OCI-LY1 (cell line): ENCODE measurements around the gene LDAF1.

ENCODE experiments used
- H2AFZ ChIP-seq: fragments of 200-600 bp; sonication (generic), shearing (Covaris generic); 2 replicates; pipeline ENCODE4 v1.6.0; 2014; ENCODE audit warnings: antibody characterized with exemption, mild to moderate bottlenecking, low read length
- H3F3A ChIP-seq: fragments of 200-600 bp; sonication (generic), shearing (Covaris generic); 2 replicates; pipeline ENCODE4 v1.6.0; 2014; ENCODE audit warnings: mild to moderate bottlenecking, antibody characterized with exemption, low read length, moderate library complexity; ENCODE audit not compliant: insufficient read depth
- H3K27ac ChIP-seq: fragments of 200-600 bp; sonication (generic); 2 replicates; pipeline ENCODE4 v1.5.1; 2014; ENCODE audit warnings: low read length, mixed run types, mild to moderate bottlenecking, low read depth; ENCODE audit not compliant: poor library complexity, severe bottlenecking
- H3K27me3 ChIP-seq: fragments of 200-600 bp; sonication (generic); 2 replicates; pipeline ENCODE4 v1.6.0; 2014; ENCODE audit warnings: antibody characterized with exemption, mild to moderate bottlenecking, low read length, moderate library complexity; ENCODE audit not compliant: insufficient read depth
- H3K36me3 ChIP-seq: fragments of 200-600 bp; sonication (generic); 2 replicates; pipeline ENCODE4 v1.6.1; 2014; ENCODE audit warnings: mild to moderate bottlenecking, antibody characterized with exemption, low read length, moderate library complexity, mixed read lengths; ENCODE audit not compliant: insufficient read depth
- H3K4me1 ChIP-seq: fragments of 200-600 bp; sonication (generic); 2 replicates; pipeline ENCODE4 v1.5.1; 2014; ENCODE audit warnings: mild to moderate bottlenecking, low read length, moderate library complexity; ENCODE audit not compliant: insufficient read depth, severe bottlenecking
- H3K4me2 ChIP-seq: fragments of 200-600 bp; sonication (generic), shearing (Covaris generic); 2 replicates; pipeline ENCODE4 v1.6.1; 2014; ENCODE audit warnings: low read length
- H3K4me3 ChIP-seq: fragments of 200-600 bp; sonication (generic); 2 replicates; pipeline ENCODE4 v1.5.1; 2014; ENCODE audit warnings: low read length, low read depth, mild to moderate bottlenecking, mixed read lengths; ENCODE audit not compliant: poor library complexity, severe bottlenecking
- H3K79me2 ChIP-seq: fragments of 200-600 bp; shearing (Covaris generic); 2 replicates; pipeline ENCODE4 v1.6.1; 2016; ENCODE audit warnings: mixed run types, low read length, mixed read lengths; ENCODE audit not compliant: insufficient read depth
- H3K9ac ChIP-seq: fragments of 200-600 bp; sonication (generic), shearing (Covaris generic); 2 replicates; pipeline ENCODE4 v1.6.1; 2014; ENCODE audit warnings: mild to moderate bottlenecking, low read length, mixed read lengths
- H3K9me2 ChIP-seq: fragments of 200-600 bp; sonication (generic), shearing (Covaris generic); 2 replicates; pipeline ENCODE4 v1.6.1; 2014; ENCODE audit warnings: low read depth, mild to moderate bottlenecking, low read length, mixed read lengths
- H3K9me3 ChIP-seq: fragments of 200-600 bp; shearing (Covaris generic); 2 replicates; pipeline ENCODE4 v1.6.1; 2014; ENCODE audit warnings: low read length, mixed read lengths
- H4K20me1 ChIP-seq: fragments of 200-600 bp; sonication (generic), shearing (Covaris generic); 2 replicates; pipeline ENCODE4 v1.6.0; 2016; ENCODE audit warnings: mild to moderate bottlenecking, low read length; ENCODE audit not compliant: insufficient read depth
- EZH2 ChIP-seq: fragments of 200-600 bp; sonication (generic), shearing (Covaris generic); IDR thresholded peaks from 2 replicates; pipeline ENCODE4 v1.8.0; 2017; ENCODE audit warnings: borderline replicate concordance, mixed run types, mild to moderate bottlenecking, antibody characterized with exemption, low read length, moderate library complexity, mixed read lengths
- TF ChIP-seq, protein P1 (sequence below): fragments of 200-600 bp; sonication (generic), shearing (Covaris generic); IDR thresholded peaks from 2 replicates; pipeline ENCODE4 v1.5.1; 2017; ENCODE audit warnings: mild to moderate bottlenecking, antibody characterized with exemption, low read length, moderate library complexity, mixed read lengths

LDAF1 gene

GRCh38 chr16:21183995-21184394, 25.5 kb downstream of the LDAF1 start:
- Histone ChIP-seq H3F3A (no peaks in the 10 kb centered on the region), H2AFZ (no peak overlapping the region), H3K27me3 (no peaks in the 10 kb centered on the region), H3K9ac (no peak overlapping the region), H3K4me1 (no peaks in the 10 kb centered on the region), H3K27ac (no peak overlapping the region), H3K9me3 (peaks cover 8% of the 10 kb centered on the region; the same call in 1 of the 2 replicates), H3K9me2 (no peaks in the 10 kb centered on the region), H3K4me3 (no peak overlapping the region), H3K4me2 (no peak overlapping the region), H3K79me2 (no peaks in the 10 kb centered on the region), H4K20me1 (no peaks in the 10 kb centered on the region), H3K36me3 (peaks cover 34% of the 10 kb centered on the region)
- TF ChIP-seq EZH2, result no peak
- TF ChIP-seq, protein P1, sequence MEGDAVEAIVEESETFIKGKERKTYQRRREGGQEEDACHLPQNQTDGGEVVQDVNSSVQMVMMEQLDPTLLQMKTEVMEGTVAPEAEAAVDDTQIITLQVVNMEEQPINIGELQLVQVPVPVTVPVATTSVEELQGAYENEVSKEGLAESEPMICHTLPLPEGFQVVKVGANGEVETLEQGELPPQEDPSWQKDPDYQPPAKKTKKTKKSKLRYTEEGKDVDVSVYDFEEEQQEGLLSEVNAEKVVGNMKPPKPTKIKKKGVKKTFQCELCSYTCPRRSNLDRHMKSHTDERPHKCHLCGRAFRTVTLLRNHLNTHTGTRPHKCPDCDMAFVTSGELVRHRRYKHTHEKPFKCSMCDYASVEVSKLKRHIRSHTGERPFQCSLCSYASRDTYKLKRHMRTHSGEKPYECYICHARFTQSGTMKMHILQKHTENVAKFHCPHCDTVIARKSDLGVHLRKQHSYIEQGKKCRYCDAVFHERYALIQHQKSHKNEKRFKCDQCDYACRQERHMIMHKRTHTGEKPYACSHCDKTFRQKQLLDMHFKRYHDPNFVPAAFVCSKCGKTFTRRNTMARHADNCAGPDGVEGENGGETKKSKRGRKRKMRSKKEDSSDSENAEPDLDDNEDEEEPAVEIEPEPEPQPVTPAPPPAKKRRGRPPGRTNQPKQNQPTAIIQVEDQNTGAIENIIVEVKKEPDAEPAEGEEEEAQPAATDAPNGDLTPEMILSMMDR, result no peak

- no peak for TF ChIP-seq EZH2
- no peak overlapping the region for H3K27ac ChIP-seq
- no peak overlapping the region for H3K9ac ChIP-seq
- no peaks in the 10 kb centered on the region for H3K9me2 ChIP-seq
- no peaks in the 10 kb centered on the region for H3K79me2 ChIP-seq
- H3K4me2 ChIP-seq, result no peak overlapping the region
- no peak overlapping the region for H3K4me3 ChIP-seq
- H2AFZ ChIP-seq, result no peak overlapping the region
- no peaks in the 10 kb centered on the region for H3K4me1 ChIP-seq
- H3K36me3 ChIP-seq, result peaks cover 26% of the 10 kb centered on the region
- H4K20me1 ChIP-seq, result no peaks in the 10 kb centered on the region
- H3K9me3 ChIP-seq, result peaks cover 6% of the 10 kb centered on the region; the same call in 1 of the 2 replicates
- no peaks in the 10 kb centered on the region for H3K27me3 ChIP-seq
- H3F3A ChIP-seq, result no peaks in the 10 kb centered on the region
Observed at GRCh38 chr16:21184834-21185233, 26.4 kb downstream of the LDAF1 start.

GRCh38 chr16:21185659-21186325, 27.3 kb downstream of the LDAF1 start:
- Histone ChIP-seq H3K9me2 (no peaks in the 10 kb centered on the region), H3K4me2 (no peak overlapping the region), H3K79me2 (no peaks in the 10 kb centered on the region), H3K27ac (no peak overlapping the region), H2AFZ (no peak overlapping the region), H4K20me1 (no peaks in the 10 kb centered on the region), H3K27me3 (no peaks in the 10 kb centered on the region; the same call in 1 of the 2 replicates), H3K36me3 (peaks cover 20% of the 10 kb centered on the region), H3K9me3 (peaks cover 9% of the 10 kb centered on the region; the same call in 1 of the 2 replicates), H3K9ac (no peak overlapping the region), H3K4me3 (no peak overlapping the region), H3F3A (no peaks in the 10 kb centered on the region), H3K4me1 (no peaks in the 10 kb centered on the region)
- TF ChIP-seq, protein P1, result no peak
- no peak for TF ChIP-seq EZH2

GRCh38 chr16:21186326-21186691, 27.8 kb downstream of the LDAF1 start:
- Histone ChIP-seq H3K79me2 (no peaks in the 10 kb centered on the region), H3K9me3 (peaks cover 9% of the 10 kb centered on the region; the same call in 1 of the 2 replicates), H4K20me1 (no peaks in the 10 kb centered on the region), H3K27ac (no peak overlapping the region), H3K36me3 (peaks cover 15% of the 10 kb centered on the region), H3K4me3 (no peak overlapping the region), H3K27me3 (no peaks in the 10 kb centered on the region; the same call in 1 of the 2 replicates), H3K9ac (no peak overlapping the region), H3K4me1 (no peaks in the 10 kb centered on the region), H3K9me2 (no peaks in the 10 kb centered on the region), H3F3A (no peaks in the 10 kb centered on the region), H3K4me2 (no peak overlapping the region), H2AFZ (no peak overlapping the region)
- TF ChIP-seq EZH2, result no peak
- TF ChIP-seq, protein P1, result no peak
